K562 (cell line): ENCODE measurements around the gene DPPA2. TPM values are rescaled to one million over a fixed set of nuclear protein-coding genes. Genes with fewer than 3 reads are reported as not detected.

Experiments used
- ATAC-seq: fragments of 200-7000 bp; cut with Tn5 transposase; 3 replicates; pipeline ENCODE4 v1.9.1; 2020; ENCODE audit warnings: moderate library complexity
- BruUV-seq: library from RNA; stranded (reverse); fragments of 400-500 nt; replicated peaks from 2 replicates; lab custom pipeline; 2021; lab: Mats Ljungman, UMichigan
- CTCF ChIA-PET: fragments of 300-600 bp; formaldehyde crosslinking; extraction: SDS; loops from one replicate; lab custom pipeline; 2021; ENCODE audit warnings: low intra/inter-chr PET ratio; lab: Yijun Ruan, JAX
- POLR2A ChIA-PET: fragments of 300-600, 350-650 bp; sonication (Branson Sonifier 250); formaldehyde crosslinking; extraction: SDS; loops from one replicate; lab custom pipeline; 2021; ENCODE audit warnings: antibody characterized with exemption, inconsistent platforms; lab: Yijun Ruan, JAX
- DNase-seq, 4 experiments: peaks; one replicate each; pipeline versions ENCODE4 v3.0.0 to v3.0.0-alpha.2; 2011 to 2018; ENCODE audit warnings: low spot score in 3 of 4, mixed read lengths in 3 of 4; ENCODE audit errors: extremely low read depth in 1 of 4
- FAIRE-seq: peaks from 2 replicates; lab custom pipeline; 2011; peaks lifted over from hg19 to GRCh38; lab: Jason Lieb, UNC
- H2AFZ ChIP-seq: 2 replicates; pipeline ENCODE4 v1.6.0; 2011; ENCODE audit warnings: low read depth, low read length, control low read depth, inconsistent platforms
- H3K27ac ChIP-seq: fragments of 200-600 bp; 3 replicates; pipeline ENCODE4 v1.8.0; 2011; ENCODE audit warnings: low read depth, mild to moderate bottlenecking, control low read depth, inconsistent platforms, low read length, moderate library complexity, mixed read lengths; ENCODE audit errors: extremely low read depth
- H3K27me3 ChIP-seq, 2 experiments: fragments of 300-600 bp in 1 of 2; 2 replicates in 1 of 2; 3 replicates in 1 of 2; pipeline versions ENCODE4 v1.6.0 to v1.8.0; 2011; ENCODE audit warnings: inconsistent platforms in 2 of 2, low read length in 2 of 2, mild to moderate bottlenecking in 1 of 2, mixed read lengths in 1 of 2, moderate library complexity in 1 of 2; ENCODE audit not compliant: control insufficient read depth in 2 of 2, insufficient read depth in 2 of 2
- H3K36me3 ChIP-seq: fragments of 300-600 bp; 3 replicates; pipeline ENCODE4 v1.8.0; 2011; ENCODE audit warnings: mild to moderate bottlenecking, low read length, inconsistent platforms; ENCODE audit not compliant: control insufficient read depth, insufficient read depth
- H3K4me1 ChIP-seq, 2 experiments: fragments of 200-600 bp in 1 of 2; replicated peaks in 1 of 2; 2 replicates in 1 of 2; 3 replicates in 1 of 2; pipeline versions ENCODE4 v1.5.1 to v1.8.0; 2011; ENCODE audit warnings: inconsistent platforms in 2 of 2, low read length in 2 of 2, mild to moderate bottlenecking in 1 of 2, mixed read lengths in 1 of 2, moderate library complexity in 1 of 2; ENCODE audit not compliant: control insufficient read depth in 2 of 2, insufficient read depth in 2 of 2
- H3K4me2 ChIP-seq: 2 replicates; pipeline ENCODE4 v1.6.1; 2011; ENCODE audit warnings: low read length, control low read depth, inconsistent platforms, mixed read lengths; ENCODE audit not compliant: insufficient read depth
- H3K4me3 ChIP-seq: fragments of 200-600 bp; sonication (generic), shearing (Covaris generic); 2 replicates; pipeline ENCODE4 v1.5.1; 2016; ENCODE audit warnings: control low read depth, inconsistent platforms
- H3K79me2 ChIP-seq: fragments of 200-600 bp; 3 replicates; pipeline ENCODE4 v1.8.0; 2011; ENCODE audit warnings: low read length, inconsistent platforms; ENCODE audit not compliant: control insufficient read depth, insufficient read depth
- H3K9ac ChIP-seq, 2 experiments: 2 replicates each; pipeline versions ENCODE4 v1.6.0 to v1.6.1; 2011; ENCODE audit warnings: low read depth in 2 of 2, low read length in 2 of 2, control low read depth in 1 of 2, inconsistent platforms in 1 of 2, mild to moderate bottlenecking in 1 of 2, mixed read lengths in 1 of 2; ENCODE audit not compliant: insufficient read depth in 1 of 2
- H3K9me1 ChIP-seq: one replicate; pipeline ENCODE4 v1.6.0; 2011; ENCODE audit warnings: inconsistent platforms, mild to moderate bottlenecking, low read length, moderate library complexity; ENCODE audit not compliant: control insufficient read depth, insufficient read depth
- H3K9me3 ChIP-seq: replicated peaks from 2 replicates; pipeline ENCODE4 v1.5.1; 2011; ENCODE audit warnings: low read depth, low read length, inconsistent platforms; ENCODE audit not compliant: control insufficient read depth, insufficient read depth
- H4K20me1 ChIP-seq: replicated peaks from 2 replicates; pipeline ENCODE4 v1.6.1; 2011; ENCODE audit warnings: low read length, inconsistent platforms, mixed read lengths; ENCODE audit not compliant: control insufficient read depth, insufficient read depth
- ARHGAP35 ChIP-seq: fragments of 450-650 bp; IDR thresholded peaks from 2 replicates; pipeline ENCODE4 v1.6.1; 2018; ENCODE audit not compliant: partially characterized antibody
- C11orf30 ChIP-seq: fragments of 450-650 bp; IDR thresholded peaks from 2 replicates; pipeline ENCODE4 v1.6.1; 2016; ENCODE audit warnings: low read depth, mild to moderate bottlenecking
- GTF2A2 ChIP-seq: IDR thresholded peaks from 2 replicates; pipeline ENCODE4 v1.6.1; 2016; ENCODE audit warnings: mild to moderate bottlenecking, missing genetic modification characterization, missing compliant biosample characterization
- KHSRP ChIP-seq: fragments of 450-650 bp; IDR thresholded peaks from 2 replicates; pipeline ENCODE4 v1.6.1; 2017
- NFE2L1 ChIP-seq: fragments of 450-650 bp; IDR thresholded peaks from 2 replicates; pipeline ENCODE4 v1.6.1; 2016; ENCODE audit warnings: missing genetic modification characterization, low read depth, mild to moderate bottlenecking, missing compliant biosample characterization, moderate library complexity, borderline replicate concordance
- SIN3A ChIP-seq, 2 experiments: fragments of 150-350 bp in 1 of 2; IDR thresholded peaks; 2 replicates each; pipeline ENCODE4 v1.6.1; 2011 to 2016; ENCODE audit warnings: borderline replicate concordance in 2 of 2, low read depth in 2 of 2, low read length in 2 of 2, mild to moderate bottlenecking in 2 of 2, moderate library complexity in 2 of 2; ENCODE audit not compliant: control insufficient read depth in 1 of 2
- TARDBP ChIP-seq: fragments of 450-650 bp; IDR thresholded peaks from 2 replicates; pipeline ENCODE4 v1.6.1; 2016
- ZEB2 ChIP-seq: fragments of 450-650 bp; IDR thresholded peaks from 2 replicates; pipeline ENCODE4 v1.6.1; 2016
- ZNF445 ChIP-seq: fragments of 250-450 bp; sonication (Bioruptor Pico); IDR thresholded peaks from 2 replicates; pipeline ENCODE4 v1.4.0; 2020; ENCODE audit warnings: low read depth, mild to moderate bottlenecking, moderate library complexity
- WGBS: fragments of 100-300 bp; shearing (Covaris generic); methylation state at CpG from one replicate; pipeline ENCODE4 v1.1.6; 2016; ENCODE audit warnings: low coverage, mixed read lengths; ENCODE audit not compliant: insufficient coverage; ENCODE audit errors: missing lambda C conversion rate; 5-methylcytosine and 5-hydroxymethylcytosine counted together
- in situ Hi-C: fragments of 300-500 bp; cut with MboI; formaldehyde crosslinking; loops from 4 replicates; pipeline ENCODE4 v1.15.0; 2018; ENCODE audit warnings: inconsistent platforms, mixed read lengths
- intact Hi-C: fragments of 100-400 bp; cut with micrococcal nuclease; formaldehyde crosslinking; loops from 2 replicates; pipeline ENCODE4 v1.14.2; 2022
- polyA plus RNA-seq, 8 experiments: library from polyadenylated mRNA; depleted of rRNA in 4 of 8; stranded (reverse) in 5 of 8; unstranded in 3 of 8; fragments of >200 nt; fragmentation: Nextera tagmentation in 2 of 8; fragmentation: Illumina TruSeq in 1 of 8; extraction: Ambion mirVana in 2 of 8; extraction: Trizol in 1 of 8; gene quantifications; 2 replicates each; pipeline versions ENCODE4 v1.2.1 to v1.2.3, GENCODE V29; 2011 to 2014; ENCODE audit warnings: inconsistent platforms in 1 of 8, missing spikeins in 1 of 8
- total RNA-seq, 7 experiments: library from RNA; depleted of rRNA in 6 of 7; stranded (reverse); fragments of >200 nt in 6 of 7; fragmentation: Illumina TruSeq in 2 of 7; extraction: Trizol in 2 of 7; gene quantifications; 2 replicates each; pipeline versions ENCODE4 v1.2.1 to v1.2.3, GENCODE V29; 2011 to 2021; ENCODE audit warnings: low replicate concordance in 1 of 7
- TF ChIP-seq, protein P1 (sequence below): IDR thresholded peaks from 2 replicates; pipeline ENCODE4 v1.6.1; 2012; ENCODE audit warnings: low read depth, low read length, improper control_type of control experiment, borderline replicate concordance
- TF ChIP-seq, protein P2 (sequence below): sonication (generic); formaldehyde crosslinking; IDR thresholded peaks from 2 replicates; pipeline ENCODE4 v1.8.1; 2023; ENCODE audit warnings: missing genetic modification reagents, mild to moderate bottlenecking, borderline replicate concordance

The DPPA2 gene
- total and polyA plus RNA-seq, 9 of the 15 experiments (the other 6 are each of a cell fraction or from before 2014, with no cell fraction given), result 0.04 TPM; not detected in 8

DNA sequence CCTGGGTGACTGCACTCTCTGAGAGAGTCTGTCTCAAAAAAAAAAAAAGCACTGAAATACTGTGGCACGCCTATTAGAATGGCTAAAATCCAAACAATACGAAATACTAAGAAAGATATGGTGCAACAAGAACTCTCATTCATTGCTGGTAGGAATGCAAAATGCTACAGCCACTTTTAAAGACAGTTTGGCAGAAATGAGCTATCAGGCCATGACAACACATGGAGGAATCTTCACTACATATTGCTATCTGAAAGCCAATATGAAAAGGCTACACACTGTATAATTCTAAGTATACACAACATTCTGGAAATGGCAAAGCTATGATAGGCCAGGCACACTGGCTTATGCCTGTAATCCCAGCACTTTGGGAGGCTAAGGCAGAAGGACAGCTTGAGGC, 18.8 kb downstream of the DPPA2 start:
- no peaks in the 10 kb centered on the region for H3K27me3 ChIP-seq
- no peaks in the 10 kb centered on the region for H3K79me2 ChIP-seq
- no peak overlapping the region for H3K9ac ChIP-seq
- no peak overlapping the region for H3K4me3 ChIP-seq
- no peaks in the 10 kb centered on the region for H4K20me1 ChIP-seq
- H3K4me2 ChIP-seq, result no peak overlapping the region
- H3K4me1 ChIP-seq, result no peaks in the 10 kb centered on the region
- ChIA-PET POLR2A (no interaction called here), CTCF (no interaction called here)
- no peak overlapping the region for H3K27ac ChIP-seq
- H2AFZ ChIP-seq, result no peak overlapping the region
- BruUV-seq, result no TSS peak
- intact Hi-C loops, result no loop called here
- no peak for DNase-seq
- H3K36me3 ChIP-seq, result no peaks in the 10 kb centered on the region
- H3K9me3 ChIP-seq, result no peaks in the 10 kb centered on the region
- TF ChIP-seq C11orf30 (no peak), ZNF445 (CRISPR knock-in tag) (no peak), NFE2L1 (tag) (no peak), ARHGAP35 (no peak), GTF2A2 (tag) (no peak), ZEB2 (no peak), KHSRP (no peak), TARDBP (no peak), SIN3A (IDR thresholded peaks at IDR 0.05; ENCODE audit: borderline replicate concordance in 2 of 2, control insufficient read depth in 1 of 2, low read depth in 2 of 2, low read length in 2 of 2) (no peak)
- TF ChIP-seq, protein P1, sequence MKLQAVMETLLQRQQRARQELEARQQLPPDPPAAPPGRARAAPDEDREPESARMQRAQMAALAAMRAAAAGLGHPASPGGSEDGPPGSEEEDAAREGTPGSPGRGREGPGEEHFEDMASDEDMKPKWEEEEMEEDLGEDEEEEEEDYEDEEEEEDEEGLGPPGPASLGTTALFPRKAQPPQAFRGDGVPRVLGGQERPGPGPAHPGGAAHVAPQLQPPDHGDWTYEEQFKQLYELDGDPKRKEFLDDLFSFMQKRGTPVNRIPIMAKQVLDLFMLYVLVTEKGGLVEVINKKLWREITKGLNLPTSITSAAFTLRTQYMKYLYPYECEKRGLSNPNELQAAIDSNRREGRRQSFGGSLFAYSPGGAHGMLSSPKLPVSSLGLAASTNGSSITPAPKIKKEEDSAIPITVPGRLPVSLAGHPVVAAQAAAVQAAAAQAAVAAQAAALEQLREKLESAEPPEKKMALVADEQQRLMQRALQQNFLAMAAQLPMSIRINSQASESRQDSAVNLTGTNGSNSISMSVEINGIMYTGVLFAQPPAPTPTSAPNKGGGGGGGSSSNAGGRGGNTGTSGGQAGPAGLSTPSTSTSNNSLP, result no peak
- TF ChIP-seq, protein P2, sequence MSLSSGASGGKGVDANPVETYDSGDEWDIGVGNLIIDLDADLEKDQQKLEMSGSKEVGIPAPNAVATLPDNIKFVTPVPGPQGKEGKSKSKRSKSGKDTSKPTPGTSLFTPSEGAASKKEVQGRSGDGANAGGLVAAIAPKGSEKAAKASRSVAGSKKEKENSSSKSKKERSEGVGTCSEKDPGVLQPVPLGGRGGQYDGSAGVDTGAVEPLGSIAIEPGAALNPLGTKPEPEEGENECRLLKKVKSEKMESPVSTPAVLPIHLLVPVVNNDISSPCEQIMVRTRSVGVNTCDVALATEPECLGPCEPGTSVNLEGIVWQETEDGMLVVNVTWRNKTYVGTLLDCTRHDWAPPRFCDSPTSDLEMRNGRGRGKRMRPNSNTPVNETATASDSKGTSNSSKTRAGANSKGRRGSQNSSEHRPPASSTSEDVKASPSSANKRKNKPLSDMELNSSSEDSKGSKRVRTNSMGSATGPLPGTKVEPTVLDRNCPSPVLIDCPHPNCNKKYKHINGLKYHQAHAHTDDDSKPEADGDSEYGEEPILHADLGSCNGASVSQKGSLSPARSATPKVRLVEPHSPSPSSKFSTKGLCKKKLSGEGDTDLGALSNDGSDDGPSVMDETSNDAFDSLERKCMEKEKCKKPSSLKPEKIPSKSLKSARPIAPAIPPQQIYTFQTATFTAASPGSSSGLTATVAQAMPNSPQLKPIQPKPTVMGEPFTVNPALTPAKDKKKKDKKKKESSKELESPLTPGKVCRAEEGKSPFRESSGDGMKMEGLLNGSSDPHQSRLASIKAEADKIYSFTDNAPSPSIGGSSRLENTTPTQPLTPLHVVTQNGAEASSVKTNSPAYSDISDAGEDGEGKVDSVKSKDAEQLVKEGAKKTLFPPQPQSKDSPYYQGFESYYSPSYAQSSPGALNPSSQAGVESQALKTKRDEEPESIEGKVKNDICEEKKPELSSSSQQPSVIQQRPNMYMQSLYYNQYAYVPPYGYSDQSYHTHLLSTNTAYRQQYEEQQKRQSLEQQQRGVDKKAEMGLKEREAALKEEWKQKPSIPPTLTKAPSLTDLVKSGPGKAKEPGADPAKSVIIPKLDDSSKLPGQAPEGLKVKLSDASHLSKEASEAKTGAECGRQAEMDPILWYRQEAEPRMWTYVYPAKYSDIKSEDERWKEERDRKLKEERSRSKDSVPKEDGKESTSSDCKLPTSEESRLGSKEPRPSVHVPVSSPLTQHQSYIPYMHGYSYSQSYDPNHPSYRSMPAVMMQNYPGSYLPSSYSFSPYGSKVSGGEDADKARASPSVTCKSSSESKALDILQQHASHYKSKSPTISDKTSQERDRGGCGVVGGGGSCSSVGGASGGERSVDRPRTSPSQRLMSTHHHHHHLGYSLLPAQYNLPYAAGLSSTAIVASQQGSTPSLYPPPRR (CRISPR knock-in tag), result no peak
- in situ Hi-C loops, result no loop called here
- WGBS, result 0% methylated on average over 2 of the region's 2 CpGs
- no peak for FAIRE-seq
- ATAC-seq, result no peak
- H3K9me1 ChIP-seq, result no peaks in the 10 kb centered on the region
